Ishikawa (cell line): ENCODE results near the gene RBMS3.

Experiments
- EGR1 ChIP-seq: IDR thresholded peaks from 2 replicates; pipeline ENCODE4 v1.6.1; 2012
- NFIC ChIP-seq: IDR thresholded peaks from 2 replicates; pipeline ENCODE4 v1.6.1; 2012
- RAD21 ChIP-seq: IDR thresholded peaks from 2 replicates; pipeline ENCODE4 v1.6.1; 2012; ENCODE audit warnings: low read depth
- TAF1 ChIP-seq: IDR thresholded peaks from 2 replicates; pipeline ENCODE4 v1.6.1; 2012; ENCODE audit warnings: low read depth, mild to moderate bottlenecking
- TCF12 ChIP-seq: IDR thresholded peaks from 2 replicates; pipeline ENCODE4 v1.6.1; 2012; ENCODE audit warnings: low read depth
- TEAD4 ChIP-seq: IDR thresholded peaks from 2 replicates; pipeline ENCODE4 v1.6.1; 2012
- YY1 ChIP-seq: IDR thresholded peaks from 2 replicates; pipeline ENCODE4 v1.6.1; 2012; ENCODE audit warnings: low read depth
- ZBTB7A ChIP-seq: IDR thresholded peaks from 2 replicates; pipeline ENCODE4 v1.6.1; 2012; ENCODE audit warnings: low read depth

DNA sequence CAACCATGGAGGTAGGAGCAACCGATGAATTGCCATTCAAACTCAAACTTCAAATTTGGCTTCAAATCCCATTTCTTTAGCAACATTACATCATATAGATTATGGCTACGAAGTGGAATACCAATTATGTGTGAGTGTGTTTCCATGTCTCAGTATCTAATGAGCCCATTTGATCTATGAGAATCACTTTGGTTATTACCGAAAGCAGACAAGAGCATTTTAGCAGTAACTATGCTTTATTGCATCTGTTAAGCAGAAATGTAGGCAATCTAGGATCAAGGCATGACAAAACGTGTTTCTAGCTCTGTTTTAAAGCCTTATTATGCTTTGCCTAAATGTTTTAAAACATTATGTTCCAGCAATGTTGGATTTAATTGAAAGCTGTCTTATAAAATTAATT is 743.6 kb downstream of the RBMS3 start:
- no peak for TF ChIP-seq RAD21
- TF ChIP-seq EGR1: no peak
- TF ChIP-seq TEAD4: no peak
- TF ChIP-seq NFIC: no peak
- TF ChIP-seq ZBTB7A: no peak
- TF ChIP-seq TCF12: no peak
- no peak for TF ChIP-seq YY1
- TF ChIP-seq TAF1: no peak
